Upper lobe of left lung (tissue), 4 donors: Measurements from ENCODE around the gene SEMA6A.

Experiments
- CTCF ChIP-seq, 6 experiments: fragments of 450-650 bp in 4 of 6; fragments of 200-600 bp in 2 of 6; sonication (generic) in 2 of 6; IDR thresholded peaks; one replicate each; pipeline ENCODE4 v1.5.1; 2016 to 2019; ENCODE audit warnings: antibody characterized with exemption in 6 of 6
- POLR2A ChIP-seq, 4 donors: fragments of 450-650 bp; IDR thresholded peaks; one replicate each; pipeline ENCODE4 v1.5.1; 2016 to 2017; ENCODE audit warnings: antibody characterized with exemption in 4 of 4, mild to moderate bottlenecking in 2 of 4

- TF ChIP-seq CTCF (IDR thresholded peaks at IDR 0.05) (no peak), POLR2A (IDR thresholded peaks at IDR 0.05) (no peak)
Measured at GRCh38 chr5:116600876-116601275, 26.3 kb upstream of the SEMA6A start.
